Measurements from ENCODE around the gene LRP10.

Gene LRP10

GRCh38 chr14:22865424-22866405 is 5.8 kb upstream of the LRP10 start:
- no peak for DNase-seq

- no peak for DNase-seq
Measured at GRCh38 chr14:22866874-22867273, 4.7 kb upstream of the LRP10 start.

- no peak for DNase-seq
Measured at GRCh38 chr14:22870811-22871223, 723 bp upstream of the LRP10 start.

GRCh38 chr14:22872033-22872832 is 693 bp downstream of the LRP10 start:
- peak; percentile 81 for DNase-seq

- DNase-seq: no peak
Measured at GRCh38 chr14:22872833-22873520, 1.4 kb downstream of the LRP10 start.

- DNase-seq: no peak
Measured at GRCh38 chr14:22875003-22875747, 3.6 kb downstream of the LRP10 start.

- no peak for DNase-seq
Measured at GRCh38 chr14:22875748-22876319, 4.3 kb downstream of the LRP10 start.

- DNase-seq: no peak
Measured at GRCh38 chr14:22877000-22877501, 5.5 kb downstream of the LRP10 start.

- no peak for DNase-seq
Measured at GRCh38 chr14:22878271-22879246, 7.0 kb downstream of the LRP10 start.

GRCh38 chr14:22882064-22882463 is 10.5 kb downstream of the LRP10 start:
- no peak for DNase-seq

GRCh38 chr14:22882529-22883172 is 11.1 kb downstream of the LRP10 start:
- peak; percentile 61 for DNase-seq

- no peak for DNase-seq
Measured at GRCh38 chr14:22883173-22883976, 11.8 kb downstream of the LRP10 start, which contains the start of gene REM2. Gene REM2, plus strand, starts transcription at chr14:22883222. Its CDS starts 66 bp downstream, at chr14:22883288.

- no peak for DNase-seq
Measured at GRCh38 chr14:22884076-22884737, 12.7 kb downstream of the LRP10 start.

GRCh38 chr14:22884738-22885523 is 13.4 kb downstream of the LRP10 start:
- no peak for DNase-seq

- no peak for DNase-seq
Measured at GRCh38 chr14:22885975-22886374, 14.4 kb downstream of the LRP10 start.

- DNase-seq: peak; percentile 87
Measured at GRCh38 chr14:22886500-22887259, 15.1 kb downstream of the LRP10 start.

All from CD4-positive, alpha-beta T cell treated with Interleukin-21 for 1 hour (primary cell).